ENCODE data around the gene PGAP2.
"Not testable (repeated sequence)": the region's sequence is repeated elsewhere in the genome, so short reads cannot be mapped to it uniquely, and the experiment has no call there.

PGAP2 gene

GRCh38 chr11:3808861-3809623 lies 682 bp downstream of the PGAP2 start:
- peak overlapping the region; percentile 69 for H3K4me3 ChIP-seq (replicated peaks; ENCODE audit: low read depth, low read length)
- TF ChIP-seq CTCF (IDR thresholded peaks at IDR 0.05; ENCODE audit: low read length, missing control alignments): peak; percentile 41
- peak; percentile 55 for DNase-seq (ENCODE audit: low read depth)

- TF ChIP-seq CTCF (IDR thresholded peaks at IDR 0.05; ENCODE audit: low read length, missing control alignments): no peak
- H3K4me3 ChIP-seq (replicated peaks; ENCODE audit: low read depth, low read length): no peak overlapping the region
- DNase-seq (ENCODE audit: low read depth): no peak
Measured at GRCh38 chr11:3809624-3809928, 1.2 kb downstream of the PGAP2 start.

GRCh38 chr11:3810446-3810845 lies 2.1 kb downstream of the PGAP2 start:
- DNase-seq (ENCODE audit: low read depth): no peak
- no peak overlapping the region for H3K4me3 ChIP-seq (replicated peaks; ENCODE audit: low read depth, low read length)
- TF ChIP-seq CTCF (IDR thresholded peaks at IDR 0.05; ENCODE audit: low read length, missing control alignments): no peak

GRCh38 chr11:3810951-3811350 lies 2.6 kb downstream of the PGAP2 start:
- DNase-seq (ENCODE audit: low read depth): no peak
- no peak for TF ChIP-seq CTCF (IDR thresholded peaks at IDR 0.05; ENCODE audit: low read length, missing control alignments)
- H3K4me3 ChIP-seq (replicated peaks; ENCODE audit: low read depth, low read length): no peak overlapping the region

- H3K4me3 ChIP-seq (replicated peaks; ENCODE audit: low read depth, low read length); DNase-seq (ENCODE audit: low read depth): not testable (repeated sequence)
Measured at GRCh38 chr11:3814832-3815231, 6.5 kb downstream of the PGAP2 start.

- TF ChIP-seq CTCF (IDR thresholded peaks at IDR 0.05; ENCODE audit: low read length, missing control alignments): no peak
- DNase-seq (ENCODE audit: low read depth): no peak
- H3K4me3 ChIP-seq (replicated peaks; ENCODE audit: low read depth, low read length): no peak overlapping the region
Measured at GRCh38 chr11:3815845-3816244, 7.5 kb downstream of the PGAP2 start.

GRCh38 chr11:3816673-3817072 lies 8.3 kb downstream of the PGAP2 start:
- no peak for DNase-seq (ENCODE audit: low read depth)
- TF ChIP-seq CTCF (IDR thresholded peaks at IDR 0.05; ENCODE audit: low read length, missing control alignments): no peak
- H3K4me3 ChIP-seq (replicated peaks; ENCODE audit: low read depth, low read length): no peak overlapping the region

Data from fibroblast of pulmonary artery (primary cell).